Measurements from ENCODE around the gene TCAIM. TPM values are rescaled to one million over a fixed set of nuclear protein-coding genes. Genes with fewer than 3 reads are reported as not detected.

Gene TCAIM
- total RNA-seq, 1 experiment from 2014 or later, result 22.4 TPM

DNA sequence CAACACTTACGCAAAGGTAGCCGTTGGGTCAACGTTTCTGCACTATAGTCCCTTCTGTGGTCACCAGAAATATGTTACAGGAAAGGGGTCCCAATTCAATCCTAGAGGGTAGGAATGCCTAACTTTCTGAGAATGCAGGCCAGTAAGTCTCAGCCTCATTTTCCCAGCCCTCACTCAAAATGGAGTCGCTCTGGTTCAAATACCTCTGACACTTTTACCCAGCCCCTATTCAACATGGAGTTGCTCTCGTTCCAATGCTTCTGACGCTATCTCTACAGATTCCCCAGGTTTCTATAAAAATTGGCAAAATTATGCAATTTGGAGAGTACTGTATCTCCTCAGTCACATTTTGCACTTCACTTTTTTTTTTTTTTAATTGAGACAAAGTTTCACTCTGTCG, 99.2 kb downstream of the TCAIM start:
- Histone ChIP-seq H3K4me3 (ENCODE audit: insufficient read depth, low read depth, low read length) (no peak overlapping the region), H3K36me3 (replicated peaks; ENCODE audit: control insufficient read depth, insufficient read depth, low read length) (no peaks in the 10 kb centered on the region; the same call in 1 of the 2 replicates), H3K27me3 (ENCODE audit: control insufficient read depth, insufficient read depth, low read length) (no peaks in the 10 kb centered on the region)
- no peak for DNase-seq

- Histone ChIP-seq H3K36me3 (replicated peaks; ENCODE audit: control insufficient read depth, insufficient read depth, low read length) (peaks cover 2% of the 10 kb centered on the region), H3K27me3 (ENCODE audit: control insufficient read depth, insufficient read depth, low read length) (no peaks in the 10 kb centered on the region), H3K4me3 (ENCODE audit: insufficient read depth, low read depth, low read length) (no peak overlapping the region)
- DNase-seq, result no peak
Measured at GRCh38 chr3:44439499-44440295, 101.1 kb downstream of the TCAIM start.

DNA sequence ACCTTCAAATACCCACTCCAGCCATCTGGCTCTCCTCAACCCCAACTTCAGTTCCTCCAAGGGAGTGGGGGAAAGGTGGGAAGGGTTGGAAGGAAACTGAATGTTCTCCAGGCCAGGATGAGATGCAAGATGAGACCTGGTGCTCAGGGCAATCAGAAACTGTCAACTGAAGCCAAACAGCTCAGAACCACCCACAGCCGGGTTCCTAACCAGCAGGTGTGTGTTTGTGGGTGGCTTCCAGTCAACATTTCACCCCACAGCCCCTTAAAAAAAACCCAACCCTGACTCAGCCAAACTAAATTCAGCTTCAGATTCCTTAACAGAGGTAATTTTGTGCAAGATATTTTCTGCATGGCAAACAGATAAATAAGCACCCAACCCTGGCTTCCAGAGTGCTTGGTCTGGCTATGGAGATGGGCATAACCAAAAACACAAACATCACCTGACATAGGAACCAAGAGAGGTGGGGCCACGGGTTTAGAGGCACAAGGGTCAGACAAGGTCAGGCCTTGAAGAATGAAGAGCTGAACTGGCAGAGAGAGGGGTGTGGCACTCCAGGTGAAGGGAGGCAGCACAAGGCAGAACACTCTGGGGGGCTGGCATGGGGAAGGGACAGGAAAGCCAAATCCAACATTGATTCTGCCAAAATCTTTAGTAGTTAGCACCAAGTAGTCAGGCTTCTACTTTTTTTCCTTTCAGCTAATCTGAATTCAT, 104.2 kb downstream of the TCAIM start:
- no peak for DNase-seq
- Histone ChIP-seq H3K36me3 (replicated peaks; ENCODE audit: control insufficient read depth, insufficient read depth, low read length) (peaks cover 15% of the 10 kb centered on the region), H3K4me3 (ENCODE audit: insufficient read depth, low read depth, low read length) (no peak overlapping the region), H3K27me3 (ENCODE audit: control insufficient read depth, insufficient read depth, low read length) (no peaks in the 10 kb centered on the region)

DNA sequence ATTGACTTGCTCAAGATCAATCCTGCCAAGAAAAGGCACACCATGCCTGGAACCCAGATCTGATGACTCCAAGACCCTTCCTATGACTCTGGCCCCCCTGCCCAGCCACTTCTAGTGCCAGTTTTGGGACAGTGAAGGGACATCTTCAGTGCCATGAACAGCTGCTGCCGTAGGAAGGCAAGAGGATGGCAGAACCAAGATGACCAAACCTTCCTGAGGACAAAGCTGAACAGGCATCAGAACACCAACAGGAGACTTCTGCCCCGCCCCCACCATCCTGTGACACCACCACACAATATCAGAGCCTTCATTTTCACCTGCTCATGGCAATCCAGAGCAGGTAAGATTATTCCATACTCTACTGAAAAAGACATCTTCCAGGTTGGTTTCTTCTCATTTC, 105.9 kb downstream of the TCAIM start:
- no peak for DNase-seq
- H3K36me3 ChIP-seq (replicated peaks; ENCODE audit: control insufficient read depth, insufficient read depth, low read length), result peaks cover 30% of the 10 kb centered on the region

GRCh38 chr3:44444896-44445691, 106.5 kb downstream of the TCAIM start:
- no peak overlapping the region for H3K4me3 ChIP-seq (ENCODE audit: insufficient read depth, low read depth, low read length)
- DNase-seq, result no peak
- no peaks in the 10 kb centered on the region for H3K27me3 ChIP-seq (ENCODE audit: control insufficient read depth, insufficient read depth, low read length)
- peaks cover 31% of the 10 kb centered on the region for H3K36me3 ChIP-seq (replicated peaks; ENCODE audit: control insufficient read depth, insufficient read depth, low read length)

More for the DNA sequence above, 105.9 kb downstream of the TCAIM start:
- Histone ChIP-seq H3K27me3 (ENCODE audit: control insufficient read depth, insufficient read depth, low read length) (no peaks in the 10 kb centered on the region), H3K4me3 (ENCODE audit: insufficient read depth, low read depth, low read length) (no peak overlapping the region)

GRCh38 chr3:44445786-44446185, 107.2 kb downstream of the TCAIM start:
- no peaks in the 10 kb centered on the region for H3K27me3 ChIP-seq (ENCODE audit: control insufficient read depth, insufficient read depth, low read length)
- no peak overlapping the region for H3K4me3 ChIP-seq (ENCODE audit: insufficient read depth, low read depth, low read length)
- peaks cover 35% of the 10 kb centered on the region for H3K36me3 ChIP-seq (replicated peaks; ENCODE audit: control insufficient read depth, insufficient read depth, low read length)
- no peak for DNase-seq

DNA sequence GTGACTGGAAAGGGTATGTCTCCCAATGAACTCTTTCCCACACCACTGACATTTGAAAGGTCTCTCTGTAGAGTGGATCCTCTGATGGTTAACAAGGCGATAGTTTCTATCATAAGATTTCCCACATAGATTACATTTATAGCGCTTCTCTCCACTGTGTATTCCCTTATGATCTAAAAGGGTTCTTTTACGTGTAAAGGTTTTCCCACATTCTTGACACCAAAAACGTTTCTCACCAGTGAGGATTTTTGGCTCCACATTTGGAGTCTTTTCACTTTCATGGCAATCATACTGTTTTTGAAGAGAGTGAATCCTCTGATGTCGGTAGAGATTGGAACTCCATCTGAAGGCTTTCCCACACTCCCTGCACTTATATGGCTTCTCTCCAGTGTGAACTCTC, 108.4 kb downstream of the TCAIM start:
- Histone ChIP-seq H3K4me3 (ENCODE audit: insufficient read depth, low read depth, low read length) (no peak overlapping the region), H3K27me3 (ENCODE audit: control insufficient read depth, insufficient read depth, low read length) (no peaks in the 10 kb centered on the region), H3K36me3 (replicated peaks; ENCODE audit: control insufficient read depth, insufficient read depth, low read length) (peaks cover 41% of the 10 kb centered on the region)
- no peak for DNase-seq

DNA sequence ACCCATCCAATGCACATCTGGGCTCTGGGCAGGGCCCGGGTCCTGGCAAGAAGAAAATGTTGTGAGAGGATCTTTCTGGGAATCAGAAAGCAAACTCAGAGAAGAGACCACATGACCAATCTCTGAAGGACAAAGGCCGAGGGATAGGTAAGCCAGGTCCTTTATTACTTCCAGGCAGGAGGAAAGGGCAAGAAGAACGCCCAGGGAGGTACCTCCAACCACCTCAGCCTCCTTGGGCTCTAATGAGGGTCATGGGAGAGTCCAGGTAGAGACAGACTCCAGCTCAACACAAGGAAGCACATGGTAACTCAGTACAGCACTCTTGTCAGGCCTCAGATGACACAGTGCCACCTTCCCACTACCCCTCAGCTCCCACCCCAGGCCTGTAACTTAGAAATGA, 112.9 kb downstream of the TCAIM start:
- DNase-seq, result no peak
- no peaks in the 10 kb centered on the region for H3K27me3 ChIP-seq (ENCODE audit: control insufficient read depth, insufficient read depth, low read length)
- H3K36me3 ChIP-seq (replicated peaks; ENCODE audit: control insufficient read depth, insufficient read depth, low read length), result peaks cover 48% of the 10 kb centered on the region
- H3K4me3 ChIP-seq (ENCODE audit: insufficient read depth, low read depth, low read length), result no peak overlapping the region

GRCh38 chr3:44454258-44454657, 115.7 kb downstream of the TCAIM start:
- H3K4me3 ChIP-seq (ENCODE audit: insufficient read depth, low read depth, low read length), result no peak overlapping the region
- H3K27me3 ChIP-seq (ENCODE audit: control insufficient read depth, insufficient read depth, low read length), result no peaks in the 10 kb centered on the region
- peaks cover 27% of the 10 kb centered on the region for H3K36me3 ChIP-seq (replicated peaks; ENCODE audit: control insufficient read depth, insufficient read depth, low read length)
- no peak for DNase-seq

DNA sequence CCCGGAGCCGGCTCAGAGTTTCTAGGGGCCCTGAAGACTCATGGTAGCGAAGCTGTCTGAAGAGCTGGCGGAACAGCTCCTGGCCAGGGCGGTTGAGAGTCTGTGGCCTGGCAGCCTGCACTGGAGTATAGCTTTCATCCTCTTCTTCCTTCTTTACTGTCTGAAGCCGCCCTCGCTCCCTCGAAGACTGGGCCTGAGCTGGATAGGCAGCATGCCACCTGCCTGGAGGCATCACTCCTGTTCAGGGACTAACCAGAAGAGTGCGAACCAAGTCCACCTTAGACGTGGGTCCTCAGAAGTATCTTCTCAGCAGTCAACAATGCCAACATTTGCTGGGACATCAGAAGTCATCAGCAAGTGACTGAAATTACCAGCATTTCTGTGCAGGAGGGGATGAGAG, 116.8 kb downstream of the TCAIM start:
- no peaks in the 10 kb centered on the region for H3K27me3 ChIP-seq (ENCODE audit: control insufficient read depth, insufficient read depth, low read length)
- no peak for DNase-seq
- peaks cover 23% of the 10 kb centered on the region for H3K36me3 ChIP-seq (replicated peaks; ENCODE audit: control insufficient read depth, insufficient read depth, low read length)
- no peak overlapping the region for H3K4me3 ChIP-seq (ENCODE audit: insufficient read depth, low read depth, low read length)

Other genes starting within 250 kb of the TCAIM start
- gene TOPAZ1, start 96.9 kb upstream of the TCAIM start, total RNA-seq (2014; rRNA removed; shearing (Covaris generic)), result not detected in 2 replicates
- 7.1 and 9.9 TPM in 2 replicates for gene ZNF445, start 138.9 kb downstream of the TCAIM start, total RNA-seq (2014; rRNA removed; shearing (Covaris generic))
- 6.5 and 13.0 TPM in 2 replicates for gene ZKSCAN7, start 216.4 kb downstream of the TCAIM start, total RNA-seq (2014; rRNA removed; shearing (Covaris generic))
- 2.6 and 4.2 TPM in 2 replicates for gene ZNF660, start 246.2 kb downstream of the TCAIM start, total RNA-seq (2014; rRNA removed; shearing (Covaris generic))

All from H7 (cell line).